Right lobe of liver (tissue), 4 donors: ENCODE results near the gene HOXC13.

ENCODE experiments used
- POLR2A ChIP-seq: fragments of 450-650 bp; IDR thresholded peaks from one replicate; pipeline ENCODE4 v1.6.1; 2017; ENCODE audit warnings: antibody characterized with exemption, mild to moderate bottlenecking
- TF ChIP-seq, protein P1 (sequence below), 4 donors: fragments of 200-600 bp in 3 of 4; fragments of 450-650 bp in 1 of 4; IDR thresholded peaks; one replicate each; pipeline versions ENCODE4 v1.5.1 to v1.8.0; 2016 to 2022; ENCODE audit warnings: antibody characterized with exemption in 4 of 4, mild to moderate bottlenecking in 2 of 4
- donor health status: DM: no; HTN: no; CAD: no.
- donor health status: DM: no; HTN: no; CAD: no.
- donor health status: DM: no; HTN: yes; CAD: no.

GRCh38 chr12:53930591-53931255 is 7.9 kb upstream of the HOXC13 start:
- TF ChIP-seq, protein P1, sequence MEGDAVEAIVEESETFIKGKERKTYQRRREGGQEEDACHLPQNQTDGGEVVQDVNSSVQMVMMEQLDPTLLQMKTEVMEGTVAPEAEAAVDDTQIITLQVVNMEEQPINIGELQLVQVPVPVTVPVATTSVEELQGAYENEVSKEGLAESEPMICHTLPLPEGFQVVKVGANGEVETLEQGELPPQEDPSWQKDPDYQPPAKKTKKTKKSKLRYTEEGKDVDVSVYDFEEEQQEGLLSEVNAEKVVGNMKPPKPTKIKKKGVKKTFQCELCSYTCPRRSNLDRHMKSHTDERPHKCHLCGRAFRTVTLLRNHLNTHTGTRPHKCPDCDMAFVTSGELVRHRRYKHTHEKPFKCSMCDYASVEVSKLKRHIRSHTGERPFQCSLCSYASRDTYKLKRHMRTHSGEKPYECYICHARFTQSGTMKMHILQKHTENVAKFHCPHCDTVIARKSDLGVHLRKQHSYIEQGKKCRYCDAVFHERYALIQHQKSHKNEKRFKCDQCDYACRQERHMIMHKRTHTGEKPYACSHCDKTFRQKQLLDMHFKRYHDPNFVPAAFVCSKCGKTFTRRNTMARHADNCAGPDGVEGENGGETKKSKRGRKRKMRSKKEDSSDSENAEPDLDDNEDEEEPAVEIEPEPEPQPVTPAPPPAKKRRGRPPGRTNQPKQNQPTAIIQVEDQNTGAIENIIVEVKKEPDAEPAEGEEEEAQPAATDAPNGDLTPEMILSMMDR (IDR thresholded peaks at IDR 0.05) = no peak
- TF ChIP-seq POLR2A = no peak
